Mesothelial cell of epicardium (in vitro differentiated cells): ENCODE measurements around the gene LGALS12. TPM values are rescaled to one million over a fixed set of nuclear protein-coding genes. Genes with fewer than 3 reads are reported as not detected.
"Not testable (repeated sequence)": the region's sequence is repeated elsewhere in the genome, so short reads cannot be mapped to it uniquely, and the experiment has no call there.

Experiments used
- DNase-seq, 2 experiments: peaks; one replicate each; pipeline ENCODE4 v3.0.0; 2021; ENCODE audit warnings: low spot score in 2 of 2; ENCODE audit not compliant: unreplicated experiment in 2 of 2
- H3K27ac Mint-ChIP-seq: 2 replicates; pipeline ENCODE4 v1.8.0; 2021; ENCODE audit warnings: mixed read lengths
- H3K27me3 Mint-ChIP-seq: 2 replicates; pipeline ENCODE4 v1.8.0; 2021; ENCODE audit warnings: low read depth, mixed read lengths
- H3K36me3 Mint-ChIP-seq: 2 replicates; pipeline ENCODE4 v1.8.0; 2021; ENCODE audit warnings: mixed read lengths
- H3K4me1 Mint-ChIP-seq: 2 replicates; pipeline ENCODE4 v1.8.0; 2021; ENCODE audit warnings: mixed read lengths
- H3K4me3 Mint-ChIP-seq: 2 replicates; pipeline ENCODE4 v1.8.0; 2021; ENCODE audit warnings: mild to moderate bottlenecking, moderate library complexity, mixed read lengths
- H3K9me3 Mint-ChIP-seq: 2 replicates; pipeline ENCODE4 v1.8.0; 2021; ENCODE audit warnings: mixed read lengths
- CTCF ChIP-seq: fragments of 200-600 bp; sonication (generic); IDR thresholded peaks from one replicate; pipeline ENCODE4 v1.5.0; 2021; ENCODE audit warnings: antibody characterized with exemption; ENCODE audit not compliant: unreplicated experiment
- total RNA-seq: library from RNA; stranded (reverse); gene quantifications from 3 replicates; pipeline ENCODE4 v1.2.1, GENCODE V29; 2021

The LGALS12 gene
- total RNA-seq, 1 donor from 2014 or later = 0.58 TPM

- DNase-seq = no peak
- Mint-ChIP-seq H3K36me3 (no peaks in the 10 kb centered on the region), H3K4me1 (peaks cover 53% of the 10 kb centered on the region), H3K27ac (no peak overlapping the region), H3K27me3 (no peaks in the 10 kb centered on the region), H3K4me3 (no peak overlapping the region), H3K9me3 (no peaks in the 10 kb centered on the region)
- TF ChIP-seq CTCF = no peak
Observed at GRCh38 chr11:63530021-63530420, 24.1 kb downstream of the LGALS12 start.

GRCh38 chr11:63531074-63531792 lies 25.3 kb downstream of the LGALS12 start:
- H3K9me3 Mint-ChIP-seq, H3K36me3 Mint-ChIP-seq, H3K27me3 Mint-ChIP-seq, DNase-seq, H3K4me3 Mint-ChIP-seq: not testable (repeated sequence)
- H3K27ac Mint-ChIP-seq = peak overlapping the region; percentile 83
- H3K4me1 Mint-ChIP-seq = peaks cover 53% of the 10 kb centered on the region

DNA sequence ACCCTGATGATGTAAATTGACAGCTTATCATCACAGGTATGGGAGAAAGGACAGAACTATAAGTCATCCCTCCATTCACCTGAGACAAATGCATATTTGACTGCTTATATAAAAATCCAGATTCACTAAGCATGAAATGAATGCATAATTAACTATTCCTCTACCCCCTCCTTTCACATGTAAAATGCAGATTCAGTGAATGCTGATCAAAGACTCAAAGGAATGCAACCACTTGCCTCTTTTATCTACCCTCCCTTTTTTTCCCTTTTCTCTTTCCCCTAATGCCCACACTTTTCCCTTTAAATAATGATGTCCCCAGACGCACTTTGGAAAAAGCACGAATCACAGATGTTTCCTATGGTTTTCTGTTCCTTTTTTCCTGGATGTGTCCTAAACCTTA lies 26.2 kb downstream of the LGALS12 start:
- DNase-seq = no peak
- H3K36me3 Mint-ChIP-seq = no peaks in the 10 kb centered on the region
- no peak for TF ChIP-seq CTCF
- peaks cover 59% of the 10 kb centered on the region for H3K4me1 Mint-ChIP-seq
- H3K9me3 Mint-ChIP-seq = no peaks in the 10 kb centered on the region
- no peaks in the 10 kb centered on the region for H3K27me3 Mint-ChIP-seq
- H3K4me3 Mint-ChIP-seq = no peak overlapping the region
- peak overlapping the region; percentile 4 for H3K27ac Mint-ChIP-seq

DNA sequence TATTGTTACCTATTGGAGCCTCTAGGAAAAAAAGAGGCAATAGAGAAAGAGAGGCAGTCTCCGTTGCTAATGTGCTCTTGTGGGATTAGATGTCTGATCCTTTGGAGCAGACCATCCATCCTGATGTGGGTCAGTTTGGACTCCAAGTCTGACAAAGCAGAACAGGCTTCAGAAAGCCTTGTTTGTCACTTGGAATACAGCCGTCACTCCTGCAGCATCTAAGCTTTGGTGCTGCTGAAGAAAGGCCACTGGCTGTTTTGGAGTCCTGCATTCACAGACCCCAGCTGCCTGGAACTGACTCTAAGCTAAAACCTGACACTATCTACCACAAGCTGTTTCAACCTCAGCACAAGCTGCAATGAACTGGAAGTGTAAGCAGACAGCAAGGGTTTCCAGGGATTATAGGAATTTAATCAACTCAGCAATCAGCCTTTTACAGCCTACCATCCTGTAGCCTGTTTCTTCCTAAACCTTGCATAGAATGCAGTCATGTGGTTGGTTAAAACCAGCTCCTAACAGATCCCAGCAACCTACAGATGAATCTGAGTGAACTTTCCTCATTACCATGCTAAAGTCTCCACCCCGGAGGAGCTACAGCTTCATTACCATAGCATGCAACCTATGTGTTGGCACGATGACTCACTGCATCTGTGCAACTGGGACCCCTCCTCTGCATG lies 27.1 kb downstream of the LGALS12 start:
- no peaks in the 10 kb centered on the region for H3K27me3 Mint-ChIP-seq
- no peaks in the 10 kb centered on the region for H3K9me3 Mint-ChIP-seq
- no peaks in the 10 kb centered on the region for H3K36me3 Mint-ChIP-seq
- no peak overlapping the region for H3K4me3 Mint-ChIP-seq
- no peak for TF ChIP-seq CTCF
- H3K27ac Mint-ChIP-seq = peak overlapping the region; percentile 34
- H3K4me1 Mint-ChIP-seq = peaks cover 56% of the 10 kb centered on the region
- DNase-seq = no peak

DNA sequence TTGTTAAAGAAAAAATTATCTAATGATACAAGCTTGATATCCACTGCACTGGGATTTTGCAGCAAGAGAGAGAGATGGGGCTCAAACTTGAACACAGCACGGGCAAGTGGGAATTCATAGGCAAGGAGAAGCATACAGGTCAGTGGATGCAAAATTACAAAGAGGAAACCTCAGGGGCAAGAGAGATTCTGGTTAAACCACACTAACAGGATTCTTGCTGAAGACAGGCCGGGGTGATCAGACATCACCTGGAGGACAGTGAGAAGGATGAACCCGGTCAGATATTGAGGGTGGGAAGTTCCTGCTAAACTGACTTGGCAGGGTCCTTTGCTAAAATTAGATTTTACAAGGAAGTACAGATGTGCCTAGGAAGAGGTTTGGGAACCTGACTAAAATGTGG lies 28.2 kb downstream of the LGALS12 start:
- peaks cover 49% of the 10 kb centered on the region for H3K4me1 Mint-ChIP-seq
- no peak overlapping the region for H3K27ac Mint-ChIP-seq
- no peaks in the 10 kb centered on the region for H3K36me3 Mint-ChIP-seq
- H3K4me3 Mint-ChIP-seq = no peak overlapping the region
- H3K27me3 Mint-ChIP-seq = no peaks in the 10 kb centered on the region
- no peaks in the 10 kb centered on the region for H3K9me3 Mint-ChIP-seq
- DNase-seq = no peak
- TF ChIP-seq CTCF = no peak

DNA sequence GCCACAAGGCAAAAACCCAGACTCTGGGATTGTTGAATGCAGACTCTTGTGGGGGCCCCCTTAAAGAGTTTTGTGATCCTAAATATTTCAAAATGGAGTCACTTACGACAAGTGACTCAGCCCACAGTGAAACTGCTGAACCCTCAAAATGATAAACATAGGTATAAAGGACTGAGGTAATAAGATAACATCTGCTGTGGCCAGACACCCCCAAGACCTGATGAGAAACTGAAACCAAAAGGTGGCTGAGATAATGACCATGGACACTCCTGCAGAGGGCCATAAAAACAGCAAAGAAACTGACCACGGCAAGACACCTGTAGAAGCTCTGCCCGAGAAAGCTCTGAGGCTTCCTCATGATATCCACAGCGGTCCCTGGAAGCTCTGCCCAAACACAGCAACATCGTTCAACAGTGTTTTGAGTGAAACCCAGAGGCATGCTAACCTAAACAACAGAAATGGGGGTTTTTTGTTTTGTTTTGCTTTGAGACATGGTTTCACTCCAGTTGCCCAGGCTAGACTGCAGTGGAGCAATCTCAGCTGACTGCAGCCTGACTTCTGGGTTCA lies 29.1 kb downstream of the LGALS12 start:
- no peak for TF ChIP-seq CTCF
- peaks cover 41% of the 10 kb centered on the region for H3K4me1 Mint-ChIP-seq
- H3K27me3 Mint-ChIP-seq = no peaks in the 10 kb centered on the region

More for the DNA sequence above, 29.1 kb downstream of the LGALS12 start:
- no peak for DNase-seq
- no peak overlapping the region for H3K27ac Mint-ChIP-seq
- no peaks in the 10 kb centered on the region for H3K36me3 Mint-ChIP-seq
- no peak overlapping the region for H3K4me3 Mint-ChIP-seq
- H3K9me3 Mint-ChIP-seq = no peaks in the 10 kb centered on the region
